DOHH2 (cell line): Measurements from ENCODE around the gene TEX261.

Experiments
- H3F3A ChIP-seq: fragments of 200-600 bp; sonication (generic), shearing (Covaris generic); 2 replicates; pipeline ENCODE4 v1.6.0; 2016; ENCODE audit warnings: antibody characterized with exemption, mild to moderate bottlenecking; ENCODE audit not compliant: control insufficient read depth, insufficient read depth
- H3K27ac ChIP-seq: fragments of 200-600 bp; sonication (generic); 2 replicates; pipeline ENCODE4 v1.5.1; 2014; ENCODE audit warnings: low read depth, mild to moderate bottlenecking, low read length, moderate library complexity
- H3K27me3 ChIP-seq: fragments of 200-600 bp; sonication (generic); 2 replicates; pipeline ENCODE4 v1.6.1; 2014; ENCODE audit warnings: mild to moderate bottlenecking, low read length, mixed read lengths; ENCODE audit not compliant: control insufficient read depth
- H3K36me3 ChIP-seq: fragments of 200-600 bp; sonication (generic); 2 replicates; pipeline ENCODE4 v1.6.1; 2014; ENCODE audit warnings: mild to moderate bottlenecking, low read length, moderate library complexity, mixed read lengths; ENCODE audit not compliant: control insufficient read depth
- H3K4me1 ChIP-seq: fragments of 200-600 bp; sonication (generic); 2 replicates; pipeline ENCODE4 v1.6.1; 2014; ENCODE audit warnings: mild to moderate bottlenecking, low read length, mixed read lengths; ENCODE audit not compliant: control insufficient read depth
- H3K4me2 ChIP-seq: fragments of 200-600 bp; sonication (generic); 2 replicates; pipeline ENCODE4 v1.6.0; 2014; ENCODE audit warnings: mild to moderate bottlenecking, low read length, moderate library complexity
- H3K4me3 ChIP-seq: fragments of 200-600 bp; sonication (generic); 2 replicates; pipeline ENCODE4 v1.5.1; 2014; ENCODE audit warnings: mild to moderate bottlenecking, low read length, mixed read lengths
- H3K79me2 ChIP-seq: fragments of 200-600 bp; sonication (generic); 2 replicates; pipeline ENCODE4 v1.6.1; 2014; ENCODE audit warnings: mild to moderate bottlenecking, low read length, mixed read lengths; ENCODE audit not compliant: control insufficient read depth
- H3K9me2 ChIP-seq: fragments of 200-600 bp; sonication (generic); replicated peaks from 2 replicates; pipeline ENCODE4 v1.6.1; 2014; ENCODE audit warnings: mild to moderate bottlenecking, low read length, mixed read lengths; ENCODE audit not compliant: control insufficient read depth
- H3K9me3 ChIP-seq: fragments of 200-600 bp; sonication (generic); 2 replicates; pipeline ENCODE4 v1.6.1; 2014; ENCODE audit warnings: antibody characterized with exemption, low read length, mixed read lengths; ENCODE audit not compliant: control insufficient read depth, insufficient read depth
- H4K20me1 ChIP-seq: fragments of 200-600 bp; sonication (generic); 2 replicates; pipeline ENCODE4 v1.6.0; 2014; ENCODE audit warnings: low read depth, mild to moderate bottlenecking, antibody characterized with exemption, low read length, moderate library complexity; ENCODE audit not compliant: control insufficient read depth, insufficient read depth
- EZH2phosphoT487 ChIP-seq: fragments of 200-600 bp; sonication (generic); IDR thresholded peaks from 2 replicates; pipeline ENCODE4 v1.6.1; 2017; ENCODE audit warnings: borderline replicate concordance, mild to moderate bottlenecking, antibody characterized with exemption, low read length, moderate library complexity, mixed read lengths
- TF ChIP-seq, protein P1 (sequence below): fragments of 200-600 bp; sonication (generic); IDR thresholded peaks from one replicate; pipeline ENCODE4 v1.5.1; 2014; ENCODE audit warnings: antibody characterized with exemption, mild to moderate bottlenecking, low read depth, low read length; ENCODE audit not compliant: poor library complexity, severe bottlenecking

TEX261 gene

DNA sequence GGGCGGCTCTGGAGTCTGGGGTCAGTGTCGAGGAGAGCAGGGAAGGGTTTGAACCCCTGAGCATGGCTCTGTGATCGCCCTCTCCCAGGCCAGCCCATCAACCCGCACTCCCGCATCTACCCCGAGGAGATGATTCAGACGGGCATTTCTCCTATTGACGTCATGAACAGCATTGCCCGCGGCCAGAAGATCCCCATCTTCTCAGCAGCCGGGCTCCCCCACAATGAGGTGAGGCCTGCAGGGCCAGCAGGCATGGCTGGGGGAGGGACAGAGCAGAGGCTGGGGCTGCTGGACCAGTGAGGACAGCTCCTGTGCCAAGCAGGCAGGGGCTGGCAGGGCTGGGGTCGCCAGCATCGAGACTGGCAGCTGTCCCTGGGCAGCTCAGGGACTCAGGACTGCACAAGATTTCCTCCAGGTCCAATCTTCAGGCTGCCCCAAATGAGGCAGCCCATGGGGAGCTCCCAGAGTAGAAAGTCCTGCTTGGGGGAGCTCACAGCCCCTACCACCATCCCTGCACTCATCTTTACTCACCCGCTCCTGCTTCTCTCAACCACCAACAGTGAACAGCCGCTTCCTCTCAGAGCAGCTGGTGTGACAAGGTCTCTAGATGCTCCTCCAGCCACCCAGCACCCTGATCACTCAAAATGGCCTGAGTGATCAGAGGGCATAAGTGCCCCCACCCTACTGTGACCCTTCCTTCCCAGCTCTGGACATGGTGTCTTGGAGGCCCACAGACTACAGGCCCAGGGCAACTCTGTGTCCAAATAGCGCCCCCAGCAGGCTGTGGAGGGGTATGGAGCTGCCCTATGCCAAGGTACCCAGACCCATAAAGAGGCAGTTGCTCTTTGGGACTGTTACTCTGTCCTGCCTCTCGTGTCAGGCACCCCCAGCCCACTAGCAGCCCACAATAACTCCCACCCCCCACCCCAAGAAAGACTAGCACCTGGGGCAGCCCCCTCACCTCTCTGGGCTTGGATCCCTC lies 34.5 kb downstream of the TEX261 start:
- H3K4me2 ChIP-seq, result no peak overlapping the region
- no peaks in the 10 kb centered on the region for H3K9me2 ChIP-seq
- H3K4me3 ChIP-seq, result no peak overlapping the region
- H3K9me3 ChIP-seq, result no peaks in the 10 kb centered on the region
- no peaks in the 10 kb centered on the region for H3F3A ChIP-seq
- H3K4me1 ChIP-seq, result peaks cover 11% of the 10 kb centered on the region
- H3K36me3 ChIP-seq, result no peaks in the 10 kb centered on the region
- TF ChIP-seq, protein P1, sequence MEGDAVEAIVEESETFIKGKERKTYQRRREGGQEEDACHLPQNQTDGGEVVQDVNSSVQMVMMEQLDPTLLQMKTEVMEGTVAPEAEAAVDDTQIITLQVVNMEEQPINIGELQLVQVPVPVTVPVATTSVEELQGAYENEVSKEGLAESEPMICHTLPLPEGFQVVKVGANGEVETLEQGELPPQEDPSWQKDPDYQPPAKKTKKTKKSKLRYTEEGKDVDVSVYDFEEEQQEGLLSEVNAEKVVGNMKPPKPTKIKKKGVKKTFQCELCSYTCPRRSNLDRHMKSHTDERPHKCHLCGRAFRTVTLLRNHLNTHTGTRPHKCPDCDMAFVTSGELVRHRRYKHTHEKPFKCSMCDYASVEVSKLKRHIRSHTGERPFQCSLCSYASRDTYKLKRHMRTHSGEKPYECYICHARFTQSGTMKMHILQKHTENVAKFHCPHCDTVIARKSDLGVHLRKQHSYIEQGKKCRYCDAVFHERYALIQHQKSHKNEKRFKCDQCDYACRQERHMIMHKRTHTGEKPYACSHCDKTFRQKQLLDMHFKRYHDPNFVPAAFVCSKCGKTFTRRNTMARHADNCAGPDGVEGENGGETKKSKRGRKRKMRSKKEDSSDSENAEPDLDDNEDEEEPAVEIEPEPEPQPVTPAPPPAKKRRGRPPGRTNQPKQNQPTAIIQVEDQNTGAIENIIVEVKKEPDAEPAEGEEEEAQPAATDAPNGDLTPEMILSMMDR, result peak; percentile 77
- no peak for TF ChIP-seq EZH2phosphoT487
- peaks cover 5% of the 10 kb centered on the region; the same call in 1 of the 2 replicates for H3K27me3 ChIP-seq
- no peaks in the 10 kb centered on the region for H3K79me2 ChIP-seq
- H3K27ac ChIP-seq, result no peak overlapping the region
- H4K20me1 ChIP-seq, result no peaks in the 10 kb centered on the region

DNA sequence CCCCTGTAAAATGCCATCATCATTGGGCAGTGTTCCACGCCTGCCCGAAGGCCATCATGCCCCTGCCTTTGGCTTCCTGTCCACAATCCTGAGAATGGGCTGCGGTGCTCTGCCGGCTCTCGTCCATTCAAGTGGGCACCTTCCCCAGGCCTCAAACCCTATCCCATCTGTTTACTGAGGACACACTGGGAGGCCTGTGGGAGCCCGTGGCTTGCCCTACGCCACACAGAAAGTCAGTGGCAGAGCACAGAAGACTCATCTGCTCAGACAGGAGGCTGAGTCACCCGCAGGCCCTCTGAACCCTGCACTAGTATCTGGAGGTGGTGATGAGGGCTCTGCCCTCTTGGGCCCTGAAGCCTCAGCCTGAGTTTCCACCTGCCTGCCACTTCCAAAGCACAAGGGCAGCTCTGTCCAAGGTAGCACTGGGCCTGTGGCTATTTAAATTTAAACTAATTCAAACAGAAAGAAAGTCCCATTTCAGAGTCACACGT lies 35.4 kb downstream of the TEX261 start:
- no peak for TF ChIP-seq EZH2phosphoT487
- TF ChIP-seq, protein P1, result no peak
- Histone ChIP-seq H3F3A (no peaks in the 10 kb centered on the region), H3K4me1 (peaks cover 9% of the 10 kb centered on the region)

DNA sequence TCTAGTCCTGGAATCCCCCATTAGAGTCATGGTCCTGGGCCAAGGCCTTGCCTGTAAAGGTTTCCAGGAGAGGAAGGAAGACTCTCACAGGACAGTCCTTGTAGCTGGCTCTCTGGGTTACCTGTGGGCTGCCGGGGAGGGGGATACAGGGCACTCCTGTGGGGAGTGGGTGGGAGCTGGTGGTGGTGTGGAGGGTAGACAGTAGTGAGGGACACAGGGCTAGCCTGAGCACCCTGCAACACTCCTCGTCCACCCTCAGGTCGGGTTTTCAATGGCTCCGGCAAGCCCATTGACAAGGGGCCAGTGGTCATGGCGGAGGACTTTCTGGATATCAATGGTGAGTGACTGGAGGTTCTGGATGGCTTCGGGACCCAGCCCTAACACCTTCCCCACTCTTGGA lies 35.9 kb downstream of the TEX261 start:
- Histone ChIP-seq H4K20me1 (no peaks in the 10 kb centered on the region), H3K79me2 (no peaks in the 10 kb centered on the region), H3K4me2 (0 out of 2 replicates have a peak overlapping the region, but pooled peaks have one; percentile 35), H3K4me1 (peaks cover 9% of the 10 kb centered on the region), H3K36me3 (no peaks in the 10 kb centered on the region), H3K9me3 (no peaks in the 10 kb centered on the region), H3K4me3 (no peak overlapping the region), H3K9me2 (no peaks in the 10 kb centered on the region), H3F3A (no peaks in the 10 kb centered on the region), H3K27ac (no peak overlapping the region), H3K27me3 (peaks cover 17% of the 10 kb centered on the region)
- TF ChIP-seq, protein P1, result no peak
- TF ChIP-seq EZH2phosphoT487, result no peak

More for the DNA sequence above, 35.4 kb downstream of the TEX261 start:
- H3K27ac ChIP-seq, result no peak overlapping the region
- H3K27me3 ChIP-seq, result peaks cover 12% of the 10 kb centered on the region
- no peak overlapping the region for H3K4me2 ChIP-seq
- no peak overlapping the region for H3K4me3 ChIP-seq
- no peaks in the 10 kb centered on the region for H3K9me3 ChIP-seq
- H3K36me3 ChIP-seq, result no peaks in the 10 kb centered on the region
- no peaks in the 10 kb centered on the region for H3K79me2 ChIP-seq
- H4K20me1 ChIP-seq, result no peaks in the 10 kb centered on the region
- no peaks in the 10 kb centered on the region for H3K9me2 ChIP-seq
